ENCODE data around the gene ARMH2.

ARMH2 gene

GRCh38 chr6:24780206-24780605 lies 18.5 kb downstream of the ARMH2 start:
- Histone ChIP-seq H3K9me3 (ENCODE audit: control insufficient read depth in 1 of 2, low read length in 2 of 2) (no peaks in the 10 kb centered on the region), H3K4me3 (ENCODE audit: low read depth in 1 of 2, low read length in 2 of 2) (no peak overlapping the region), H3K9ac (ENCODE audit: low read depth in 1 of 2, low read length in 2 of 2) (no peak overlapping the region), H3K27me3 (ENCODE audit: control insufficient read depth in 1 of 2, insufficient read depth in 2 of 2, low read length in 2 of 2) (no peaks in the 10 kb centered on the region), H3K4me1 (ENCODE audit: control insufficient read depth in 1 of 2, insufficient read depth in 2 of 2, low read length in 2 of 2) (peaks cover 13 to 14% of the 10 kb centered on the region in 2 donors), H3K27ac (ENCODE audit: low read depth, low read length) (no peak overlapping the region), H3K36me3 (ENCODE audit: control insufficient read depth in 1 of 2, insufficient read depth in 2 of 2, low read length in 2 of 2) (peaks cover 5 to 32% of the 10 kb centered on the region in 2 donors)

GRCh38 chr6:24779416-24780016 lies 19.2 kb downstream of the ARMH2 start:
- Histone ChIP-seq H3K9me3 (ENCODE audit: control insufficient read depth in 1 of 2, low read length in 2 of 2) (no peaks in the 10 kb centered on the region), H3K36me3 (ENCODE audit: control insufficient read depth in 1 of 2, insufficient read depth in 2 of 2, low read length in 2 of 2) (peaks cover 5 to 25% of the 10 kb centered on the region in 2 donors), H3K4me3 (ENCODE audit: low read depth in 1 of 2, low read length in 2 of 2) (peak overlapping the region; percentile 23 to 27), H3K4me1 (ENCODE audit: control insufficient read depth in 1 of 2, insufficient read depth in 2 of 2, low read length in 2 of 2) (peaks cover 13 to 14% of the 10 kb centered on the region in 2 donors), H3K27ac (ENCODE audit: low read depth, low read length) (no peak overlapping the region), H3K27me3 (ENCODE audit: control insufficient read depth in 1 of 2, insufficient read depth in 2 of 2, low read length in 2 of 2) (no peaks in the 10 kb centered on the region), H3K9ac (ENCODE audit: low read depth in 1 of 2, low read length in 2 of 2) (peak overlapping the region in 1 of 2 donors; percentile 0)

- H3K4me1 ChIP-seq (ENCODE audit: control insufficient read depth in 1 of 2, insufficient read depth in 2 of 2, low read length in 2 of 2) = peaks cover 13 to 14% of the 10 kb centered on the region in 2 donors
- no peak overlapping the region for H3K4me3 ChIP-seq (ENCODE audit: low read depth in 1 of 2, low read length in 2 of 2)
- no peaks in the 10 kb centered on the region for H3K27me3 ChIP-seq (ENCODE audit: control insufficient read depth in 1 of 2, insufficient read depth in 2 of 2, low read length in 2 of 2)
- H3K9me3 ChIP-seq (ENCODE audit: control insufficient read depth in 1 of 2, low read length in 2 of 2) = no peaks in the 10 kb centered on the region
- H3K9ac ChIP-seq (ENCODE audit: low read depth in 1 of 2, low read length in 2 of 2) = no peak overlapping the region
- peaks cover 5 to 19% of the 10 kb centered on the region in 2 donors for H3K36me3 ChIP-seq (ENCODE audit: control insufficient read depth in 1 of 2, insufficient read depth in 2 of 2, low read length in 2 of 2)
- H3K27ac ChIP-seq (ENCODE audit: low read depth, low read length) = no peak overlapping the region
Observed at GRCh38 chr6:24778878-24779277, 19.8 kb downstream of the ARMH2 start.

- Histone ChIP-seq H3K9me3 (ENCODE audit: control insufficient read depth in 1 of 2, low read length in 2 of 2) (no peaks in the 10 kb centered on the region), H3K27me3 (ENCODE audit: control insufficient read depth in 1 of 2, insufficient read depth in 2 of 2, low read length in 2 of 2) (no peaks in the 10 kb centered on the region), H3K27ac (ENCODE audit: low read depth, low read length) (no peak overlapping the region), H3K4me1 (ENCODE audit: control insufficient read depth in 1 of 2, insufficient read depth in 2 of 2, low read length in 2 of 2) (peaks cover 13 to 14% of the 10 kb centered on the region in 2 donors), H3K9ac (ENCODE audit: low read depth in 1 of 2, low read length in 2 of 2) (no peak overlapping the region), H3K4me3 (ENCODE audit: low read depth in 1 of 2, low read length in 2 of 2) (no peak overlapping the region), H3K36me3 (ENCODE audit: control insufficient read depth in 1 of 2, insufficient read depth in 2 of 2, low read length in 2 of 2) (peaks cover 5 to 17% of the 10 kb centered on the region in 2 donors)
Observed at GRCh38 chr6:24778121-24778520, 20.6 kb downstream of the ARMH2 start.

- Histone ChIP-seq H3K9ac (ENCODE audit: low read depth in 1 of 2, low read length in 2 of 2) (no peak overlapping the region), H3K4me3 (ENCODE audit: low read depth in 1 of 2, low read length in 2 of 2) (no peak overlapping the region), H3K36me3 (ENCODE audit: control insufficient read depth in 1 of 2, insufficient read depth in 2 of 2, low read length in 2 of 2) (peaks cover 0 to 14% of the 10 kb centered on the region in 2 donors), H3K4me1 (ENCODE audit: control insufficient read depth in 1 of 2, insufficient read depth in 2 of 2, low read length in 2 of 2) (peaks cover 13 to 14% of the 10 kb centered on the region in 2 donors), H3K27me3 (ENCODE audit: control insufficient read depth in 1 of 2, insufficient read depth in 2 of 2, low read length in 2 of 2) (no peaks in the 10 kb centered on the region), H3K27ac (ENCODE audit: low read depth, low read length) (no peak overlapping the region), H3K9me3 (ENCODE audit: control insufficient read depth in 1 of 2, low read length in 2 of 2) (no peaks in the 10 kb centered on the region)
Observed at GRCh38 chr6:24777227-24777626, 21.5 kb downstream of the ARMH2 start.

GRCh38 chr6:24775520-24776058 lies 23.1 kb downstream of the ARMH2 start:
- Histone ChIP-seq H3K4me1 (ENCODE audit: control insufficient read depth in 1 of 2, insufficient read depth in 2 of 2, low read length in 2 of 2) (peaks cover 13 to 14% of the 10 kb centered on the region in 2 donors), H3K27me3 (ENCODE audit: control insufficient read depth in 1 of 2, insufficient read depth in 2 of 2, low read length in 2 of 2) (no peaks in the 10 kb centered on the region), H3K27ac (ENCODE audit: low read depth, low read length) (peak overlapping the region; percentile 99), H3K9me3 (ENCODE audit: control insufficient read depth in 1 of 2, low read length in 2 of 2) (no peaks in the 10 kb centered on the region), H3K36me3 (ENCODE audit: control insufficient read depth in 1 of 2, insufficient read depth in 2 of 2, low read length in 2 of 2) (peaks cover 0 to under 1% of the 10 kb centered on the region in 2 donors), H3K9ac (ENCODE audit: low read depth in 1 of 2, low read length in 2 of 2) (peak overlapping the region; percentile 87 to 100), H3K4me3 (ENCODE audit: low read depth in 1 of 2, low read length in 2 of 2) (peak overlapping the region; percentile 99 to 100)

- H3K27me3 ChIP-seq (ENCODE audit: control insufficient read depth in 1 of 2, insufficient read depth in 2 of 2, low read length in 2 of 2) = no peaks in the 10 kb centered on the region
- peaks cover 10 to 14% of the 10 kb centered on the region in 2 donors for H3K4me1 ChIP-seq (ENCODE audit: control insufficient read depth in 1 of 2, insufficient read depth in 2 of 2, low read length in 2 of 2)
- H3K9ac ChIP-seq (ENCODE audit: low read depth in 1 of 2, low read length in 2 of 2) = peak within 1 kb of the TSS; percentile 87 to 100
- peak within 1 kb of the TSS; percentile 99 to 100 for H3K4me3 ChIP-seq (ENCODE audit: low read depth in 1 of 2, low read length in 2 of 2)
- H3K9me3 ChIP-seq (ENCODE audit: control insufficient read depth in 1 of 2, low read length in 2 of 2) = no peaks in the 10 kb centered on the region
- H3K36me3 ChIP-seq (ENCODE audit: control insufficient read depth in 1 of 2, insufficient read depth in 2 of 2, low read length in 2 of 2) = no peaks in the 10 kb centered on the region
- peak within 1 kb of the TSS; percentile 99 for H3K27ac ChIP-seq (ENCODE audit: low read depth, low read length)
Observed at GRCh38 chr6:24774696-24775519, 23.8 kb downstream of the ARMH2 start, which contains the start of gene GMNN. Gene GMNN, plus strand, starts transcription at chr6:24774937. Its CDS starts 2,310 bp downstream, at chr6:24777247.

GRCh38 chr6:24768361-24768760 lies 30.4 kb downstream of the ARMH2 start:
- no peaks in the 10 kb centered on the region for H3K36me3 ChIP-seq (ENCODE audit: control insufficient read depth in 1 of 2, insufficient read depth in 2 of 2, low read length in 2 of 2)
- H3K27me3 ChIP-seq (ENCODE audit: control insufficient read depth in 1 of 2, insufficient read depth in 2 of 2, low read length in 2 of 2) = no peaks in the 10 kb centered on the region
- no peak overlapping the region for H3K9ac ChIP-seq (ENCODE audit: low read depth in 1 of 2, low read length in 2 of 2)
- no peak overlapping the region for H3K27ac ChIP-seq (ENCODE audit: low read depth, low read length)
- no peaks in the 10 kb centered on the region for H3K9me3 ChIP-seq (ENCODE audit: control insufficient read depth in 1 of 2, low read length in 2 of 2)
- H3K4me1 ChIP-seq (ENCODE audit: control insufficient read depth in 1 of 2, insufficient read depth in 2 of 2, low read length in 2 of 2) = peaks cover 7 to 10% of the 10 kb centered on the region in 2 donors
- no peak overlapping the region for H3K4me3 ChIP-seq (ENCODE audit: low read depth in 1 of 2, low read length in 2 of 2)

- Histone ChIP-seq H3K36me3 (ENCODE audit: control insufficient read depth in 1 of 2, insufficient read depth in 2 of 2, low read length in 2 of 2) (no peaks in the 10 kb centered on the region), H3K4me3 (ENCODE audit: low read depth in 1 of 2, low read length in 2 of 2) (no peak overlapping the region), H3K9me3 (ENCODE audit: control insufficient read depth in 1 of 2, low read length in 2 of 2) (no peaks in the 10 kb centered on the region), H3K9ac (ENCODE audit: low read depth in 1 of 2, low read length in 2 of 2) (no peak overlapping the region), H3K27me3 (ENCODE audit: control insufficient read depth in 1 of 2, insufficient read depth in 2 of 2, low read length in 2 of 2) (no peaks in the 10 kb centered on the region), H3K4me1 (ENCODE audit: control insufficient read depth in 1 of 2, insufficient read depth in 2 of 2, low read length in 2 of 2) (peaks cover 7 to 10% of the 10 kb centered on the region in 2 donors), H3K27ac (ENCODE audit: low read depth, low read length) (no peak overlapping the region)
Observed at GRCh38 chr6:24766680-24767462, 31.8 kb downstream of the ARMH2 start.
